ENCODE data around the gene LRP1B.

Gene LRP1B

DNA sequence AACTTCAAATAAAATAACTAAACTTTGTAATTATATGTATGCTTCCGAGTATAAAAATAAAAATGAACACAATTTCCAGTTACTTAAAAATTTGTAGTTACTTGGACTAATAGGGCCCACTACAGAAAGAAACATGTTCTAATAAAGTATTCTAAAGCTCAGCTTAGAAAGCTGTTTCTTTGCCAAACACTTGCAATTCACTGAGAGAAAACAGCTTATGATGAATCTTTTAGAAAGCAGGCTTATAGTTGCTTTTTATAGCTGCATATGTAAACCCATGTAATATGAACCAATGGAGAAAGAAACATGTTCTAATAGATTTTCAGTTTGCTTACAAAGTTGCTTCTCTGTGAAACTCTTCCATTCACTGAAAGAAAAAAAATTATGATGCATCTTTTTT lies 766.0 kb downstream of the LRP1B start:
- no peak for DNase-seq (ENCODE audit: low read depth)
- TF ChIP-seq, protein P1, sequence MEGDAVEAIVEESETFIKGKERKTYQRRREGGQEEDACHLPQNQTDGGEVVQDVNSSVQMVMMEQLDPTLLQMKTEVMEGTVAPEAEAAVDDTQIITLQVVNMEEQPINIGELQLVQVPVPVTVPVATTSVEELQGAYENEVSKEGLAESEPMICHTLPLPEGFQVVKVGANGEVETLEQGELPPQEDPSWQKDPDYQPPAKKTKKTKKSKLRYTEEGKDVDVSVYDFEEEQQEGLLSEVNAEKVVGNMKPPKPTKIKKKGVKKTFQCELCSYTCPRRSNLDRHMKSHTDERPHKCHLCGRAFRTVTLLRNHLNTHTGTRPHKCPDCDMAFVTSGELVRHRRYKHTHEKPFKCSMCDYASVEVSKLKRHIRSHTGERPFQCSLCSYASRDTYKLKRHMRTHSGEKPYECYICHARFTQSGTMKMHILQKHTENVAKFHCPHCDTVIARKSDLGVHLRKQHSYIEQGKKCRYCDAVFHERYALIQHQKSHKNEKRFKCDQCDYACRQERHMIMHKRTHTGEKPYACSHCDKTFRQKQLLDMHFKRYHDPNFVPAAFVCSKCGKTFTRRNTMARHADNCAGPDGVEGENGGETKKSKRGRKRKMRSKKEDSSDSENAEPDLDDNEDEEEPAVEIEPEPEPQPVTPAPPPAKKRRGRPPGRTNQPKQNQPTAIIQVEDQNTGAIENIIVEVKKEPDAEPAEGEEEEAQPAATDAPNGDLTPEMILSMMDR (IDR thresholded peaks at IDR 0.05; ENCODE audit: low read depth, low read length, missing control alignments) = no peak
- H3K4me3 ChIP-seq (ENCODE audit: low read depth, low read length) = no peak overlapping the region

DNA sequence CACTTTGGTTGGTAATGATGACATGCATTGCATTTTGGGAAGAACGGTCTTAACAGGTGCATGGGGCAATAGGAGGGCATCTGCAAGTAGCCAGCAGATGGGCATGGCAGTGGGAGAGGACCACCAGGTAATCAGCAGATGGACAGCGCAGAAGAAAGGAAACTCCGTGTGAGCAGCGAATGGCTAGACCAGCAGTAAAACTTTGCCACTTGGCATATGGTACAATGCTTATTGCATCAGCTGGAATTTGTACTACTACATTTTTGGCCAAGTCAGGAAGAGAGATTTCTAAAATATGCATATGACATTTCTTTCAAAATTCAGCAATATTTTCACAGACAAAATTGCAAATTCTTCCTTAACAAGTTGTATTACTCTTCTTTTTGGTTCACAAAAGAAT lies 768.5 kb downstream of the LRP1B start:
- no peak overlapping the region for H3K4me3 ChIP-seq (ENCODE audit: low read depth, low read length)
- TF ChIP-seq, protein P1 (IDR thresholded peaks at IDR 0.05; ENCODE audit: low read depth, low read length, missing control alignments) = no peak
- DNase-seq (ENCODE audit: low read depth) = no peak

DNA sequence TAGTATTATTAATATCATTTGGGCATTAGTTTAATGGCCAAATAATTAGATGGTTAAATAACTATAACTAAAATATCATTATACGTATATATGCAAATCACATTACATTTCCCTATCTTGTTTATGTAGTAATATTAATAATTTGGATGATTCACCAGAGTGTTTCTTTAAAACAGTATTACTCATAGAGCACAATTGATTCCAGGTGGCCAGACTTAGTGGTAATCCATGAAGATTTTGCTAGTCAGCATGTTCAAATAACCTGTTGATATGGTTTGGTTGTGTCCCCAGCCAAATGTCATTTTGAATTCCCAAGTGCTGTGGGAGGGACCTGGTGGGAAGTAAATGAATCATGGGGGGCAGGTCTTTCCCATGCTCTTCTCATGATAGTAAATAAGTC lies 782.3 kb downstream of the LRP1B start:
- no peak for DNase-seq (ENCODE audit: low read depth)
- TF ChIP-seq, protein P1 (IDR thresholded peaks at IDR 0.05; ENCODE audit: low read depth, low read length, missing control alignments) = no peak
- H3K4me3 ChIP-seq (ENCODE audit: low read depth, low read length) = no peak overlapping the region

DNA sequence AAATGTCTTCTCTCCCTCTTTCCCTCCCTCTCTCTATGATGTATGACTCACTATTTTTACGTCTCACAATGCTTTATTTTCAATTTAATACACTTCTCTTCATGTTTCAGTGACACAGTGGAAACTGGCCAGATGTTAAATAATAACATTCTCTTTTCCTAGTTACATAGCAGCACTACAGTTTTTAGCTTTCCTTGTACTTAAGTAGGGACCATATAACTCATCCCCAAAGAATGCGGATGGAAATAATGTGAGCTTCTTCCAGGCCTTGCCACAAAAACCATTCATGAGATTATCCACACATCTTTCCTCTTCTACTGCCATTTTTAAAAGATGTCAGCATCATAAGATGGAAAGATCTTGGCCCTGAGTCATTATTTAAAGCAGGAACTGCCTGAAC lies 789.4 kb downstream of the LRP1B start:
- no peak overlapping the region for H3K4me3 ChIP-seq (ENCODE audit: low read depth, low read length)
- TF ChIP-seq, protein P1 (IDR thresholded peaks at IDR 0.05; ENCODE audit: low read depth, low read length, missing control alignments) = no peak
- DNase-seq (ENCODE audit: low read depth) = no peak

DNA sequence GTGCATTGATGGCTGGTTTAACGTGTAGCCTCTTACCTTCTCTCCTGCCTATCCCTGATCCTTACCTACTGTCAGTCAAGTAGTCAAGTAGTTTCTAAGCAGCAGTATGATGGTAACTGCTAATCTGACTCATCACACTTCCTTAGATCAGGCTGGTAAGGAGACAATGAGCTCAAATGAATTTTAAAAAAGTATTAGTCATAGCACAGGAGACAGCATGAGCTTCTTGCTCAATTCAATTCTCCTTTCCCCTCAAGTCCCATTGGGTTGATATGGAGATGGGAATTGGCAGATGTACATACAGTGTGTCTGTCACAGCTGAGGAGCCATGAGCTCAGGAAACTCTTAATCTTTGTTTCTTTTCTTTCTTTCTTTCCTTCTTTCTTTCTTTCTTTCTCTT lies 799.7 kb downstream of the LRP1B start:
- H3K4me3 ChIP-seq (ENCODE audit: low read depth, low read length) = no peak overlapping the region
- DNase-seq (ENCODE audit: low read depth) = no peak
- TF ChIP-seq, protein P1 (IDR thresholded peaks at IDR 0.05; ENCODE audit: low read depth, low read length, missing control alignments) = no peak

DNA sequence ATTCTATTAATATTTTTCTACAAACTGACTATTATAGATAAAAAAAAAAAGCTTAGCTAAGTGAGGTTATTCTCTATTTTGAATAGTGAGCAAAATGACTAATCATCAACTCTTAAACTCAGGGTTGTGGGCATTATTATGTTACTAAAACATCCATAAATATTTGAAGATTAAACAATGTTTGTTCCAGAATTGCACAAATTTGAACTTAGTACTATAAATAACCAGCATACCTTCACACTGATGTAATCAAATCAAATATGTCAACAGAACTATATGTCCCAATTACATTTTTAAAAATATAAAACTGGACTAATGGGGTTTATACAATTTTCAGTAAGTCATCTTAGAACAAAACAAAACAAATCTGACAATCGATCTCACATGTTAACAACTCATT lies 800.9 kb downstream of the LRP1B start:
- H3K4me3 ChIP-seq (ENCODE audit: low read depth, low read length) = no peak overlapping the region
- no peak for DNase-seq (ENCODE audit: low read depth)
- TF ChIP-seq, protein P1 (IDR thresholded peaks at IDR 0.05; ENCODE audit: low read depth, low read length, missing control alignments) = no peak

DNA sequence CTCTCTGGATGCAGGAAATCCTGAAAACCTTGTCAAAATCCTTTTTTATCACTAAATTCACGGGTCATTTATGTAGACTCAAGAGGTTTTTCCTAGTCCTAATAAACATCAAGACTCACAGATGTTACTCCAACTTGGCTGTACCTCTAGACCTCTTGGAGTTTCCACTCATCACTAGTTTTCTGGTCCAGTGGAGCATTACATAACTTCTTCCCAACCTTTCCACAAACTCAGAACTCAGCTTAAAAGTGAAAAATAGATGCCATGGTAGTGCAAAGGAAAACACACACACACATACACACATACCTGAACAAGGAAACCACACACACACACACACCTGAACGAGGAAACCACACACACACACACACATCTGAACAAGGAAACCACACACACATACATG lies 807.2 kb downstream of the LRP1B start:
- TF ChIP-seq, protein P1 (IDR thresholded peaks at IDR 0.05; ENCODE audit: low read depth, low read length, missing control alignments) = no peak
- no peak for DNase-seq (ENCODE audit: low read depth)
- no peak overlapping the region for H3K4me3 ChIP-seq (ENCODE audit: low read depth, low read length)

All from GM12864 (cell line).